ENCODE measurements around the gene GPM6B. TPM values are rescaled to one million over a fixed set of nuclear protein-coding genes. Genes with fewer than 3 reads are reported as not detected.

GPM6B gene
- total and polyA plus RNA-seq, 2 of the 4 experiments (the other 2 are of a cell fraction): 4.2 to 5.9 TPM

DNA sequence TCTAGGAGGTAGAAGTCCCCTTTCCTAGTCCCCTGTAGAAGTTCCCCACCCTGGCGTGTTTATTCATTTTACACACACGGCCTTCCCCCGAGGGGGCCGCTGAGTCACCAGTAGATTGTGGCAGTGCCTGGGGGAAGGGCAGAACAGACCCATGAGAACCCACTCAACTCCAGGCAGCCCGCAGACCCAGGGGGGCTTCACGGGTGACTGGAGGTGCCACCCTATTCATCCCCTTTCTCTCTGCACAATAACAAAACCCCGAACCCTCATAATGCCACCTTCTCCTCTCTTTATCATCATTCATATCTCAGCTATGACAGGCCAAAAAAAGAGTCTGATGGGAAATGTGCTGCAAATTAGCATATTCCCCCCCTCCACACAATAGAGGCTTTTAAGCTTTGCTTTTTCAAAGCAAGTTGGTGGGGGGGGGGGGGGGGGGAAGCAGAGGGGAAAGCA lies 20.4 kb upstream of the GPM6B start:
- Histone ChIP-seq H4K91ac (ENCODE audit: insufficient read depth, low read depth, low read length) (no peak overlapping the region), H3K14ac (replicated peaks; ENCODE audit: low read depth, low read length) (no peak overlapping the region), H4K8ac (ENCODE audit: low read depth in 2 of 2, low read length in 2 of 2) (no peak overlapping the region), H3K23ac (ENCODE audit: low read depth, low read length) (no peak overlapping the region), H3K4me1 (ENCODE audit: control insufficient read depth, insufficient read depth, low read length) (no peaks in the 10 kb centered on the region), H3K9me1 (ENCODE audit: insufficient read depth, low read length) (no peaks in the 10 kb centered on the region), H3K9me3 (ENCODE audit: control insufficient read depth, insufficient read depth, low read length) (no peaks in the 10 kb centered on the region), H4K5ac (ENCODE audit: low read depth, low read length) (no peak overlapping the region), H3K56ac (ENCODE audit: extremely low read depth, insufficient read depth, low read length) (no peak overlapping the region), H3K4me2 (ENCODE audit: low read depth, low read length) (no peak overlapping the region), H2BK20ac (ENCODE audit: low read depth, low read length) (no peak overlapping the region), H3K4ac (ENCODE audit: low read depth, low read length) (no peak overlapping the region), H3K27ac (ENCODE audit: insufficient read depth, low read length) (no peak overlapping the region), H2BK15ac (ENCODE audit: low read depth, low read length) (no peak overlapping the region), H2AK5ac (ENCODE audit: low read depth, low read length) (no peak overlapping the region), H2BK120ac (ENCODE audit: low read depth, low read length) (no peak overlapping the region), H3K27me3 (ENCODE audit: control insufficient read depth, insufficient read depth, low read length) (peaks cover 19% of the 10 kb centered on the region), H3K4me3 (ENCODE audit: insufficient read depth, low read depth, low read length) (no peak overlapping the region), H3K9ac (ENCODE audit: low read depth, low read length) (no peak overlapping the region), H4K20me1 (ENCODE audit: insufficient read depth, low read length) (no peaks in the 10 kb centered on the region), H2AFZ (replicated peaks; ENCODE audit: low read length, poor library complexity) (no peak overlapping the region), H3K18ac (ENCODE audit: low read depth, low read length) (no peak overlapping the region), H3K79me1 (ENCODE audit: low read depth in 1 of 2, low read length in 2 of 2) (no peaks in the 10 kb centered on the region), H2AK9ac (replicated peaks; ENCODE audit: low read depth, low read length, poor library complexity) (no peak overlapping the region), H2BK5ac (ENCODE audit: low read depth, low read length, poor library complexity, severe bottlenecking) (no peak overlapping the region), H3K36me3 (ENCODE audit: control insufficient read depth, insufficient read depth, low read length) (no peaks in the 10 kb centered on the region)
- no peak for ATAC-seq (ENCODE audit: low read depth)
- intact Hi-C loops (cut with micrococcal nuclease) (no loop called here), dilution Hi-C loops (cut with HindIII; ENCODE audit: low sequenced_read_pairs, unreplicated experiment) (no loop called here), in situ Hi-C loops (cut with MboI; ENCODE audit: low sequenced_read_pairs) (no loop called here)
- TF ChIP-seq USF2 (IDR thresholded peaks at IDR 0.05; ENCODE audit: low read depth, low read length) (no peak), MAFK (IDR thresholded peaks at IDR 0.05; ENCODE audit: low read depth, low read length) (no peak), RCOR1 (IDR thresholded peaks at IDR 0.05; ENCODE audit: insufficient replicate concordance, low read length) (no peak), FOS (IDR thresholded peaks at IDR 0.05; ENCODE audit: low read depth, low read length) (no peak), CHD1 (IDR thresholded peaks at IDR 0.05; ENCODE audit: low read depth, low read length) (no peak), RFX5 (IDR thresholded peaks at IDR 0.05; ENCODE audit: low read depth, low read length) (no peak), CEBPB (IDR thresholded peaks at IDR 0.05; ENCODE audit: low read depth, low read length) (no peak), POLR2A (IDR thresholded peaks at IDR 0.05; ENCODE audit: low read depth, low read length) (no peak), NFE2L2 (IDR thresholded peaks at IDR 0.05; ENCODE audit: low read depth, low read length) (no peak)
- TF ChIP-seq, protein P1, sequence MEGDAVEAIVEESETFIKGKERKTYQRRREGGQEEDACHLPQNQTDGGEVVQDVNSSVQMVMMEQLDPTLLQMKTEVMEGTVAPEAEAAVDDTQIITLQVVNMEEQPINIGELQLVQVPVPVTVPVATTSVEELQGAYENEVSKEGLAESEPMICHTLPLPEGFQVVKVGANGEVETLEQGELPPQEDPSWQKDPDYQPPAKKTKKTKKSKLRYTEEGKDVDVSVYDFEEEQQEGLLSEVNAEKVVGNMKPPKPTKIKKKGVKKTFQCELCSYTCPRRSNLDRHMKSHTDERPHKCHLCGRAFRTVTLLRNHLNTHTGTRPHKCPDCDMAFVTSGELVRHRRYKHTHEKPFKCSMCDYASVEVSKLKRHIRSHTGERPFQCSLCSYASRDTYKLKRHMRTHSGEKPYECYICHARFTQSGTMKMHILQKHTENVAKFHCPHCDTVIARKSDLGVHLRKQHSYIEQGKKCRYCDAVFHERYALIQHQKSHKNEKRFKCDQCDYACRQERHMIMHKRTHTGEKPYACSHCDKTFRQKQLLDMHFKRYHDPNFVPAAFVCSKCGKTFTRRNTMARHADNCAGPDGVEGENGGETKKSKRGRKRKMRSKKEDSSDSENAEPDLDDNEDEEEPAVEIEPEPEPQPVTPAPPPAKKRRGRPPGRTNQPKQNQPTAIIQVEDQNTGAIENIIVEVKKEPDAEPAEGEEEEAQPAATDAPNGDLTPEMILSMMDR (conservative IDR thresholded peaks at IDR 0.05; ENCODE audit: low read depth, low read length): no peak
- TF ChIP-seq, protein P2, sequence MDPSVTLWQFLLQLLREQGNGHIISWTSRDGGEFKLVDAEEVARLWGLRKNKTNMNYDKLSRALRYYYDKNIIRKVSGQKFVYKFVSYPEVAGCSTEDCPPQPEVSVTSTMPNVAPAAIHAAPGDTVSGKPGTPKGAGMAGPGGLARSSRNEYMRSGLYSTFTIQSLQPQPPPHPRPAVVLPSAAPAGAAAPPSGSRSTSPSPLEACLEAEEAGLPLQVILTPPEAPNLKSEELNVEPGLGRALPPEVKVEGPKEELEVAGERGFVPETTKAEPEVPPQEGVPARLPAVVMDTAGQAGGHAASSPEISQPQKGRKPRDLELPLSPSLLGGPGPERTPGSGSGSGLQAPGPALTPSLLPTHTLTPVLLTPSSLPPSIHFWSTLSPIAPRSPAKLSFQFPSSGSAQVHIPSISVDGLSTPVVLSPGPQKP (IDR thresholded peaks at IDR 0.05; ENCODE audit: borderline replicate concordance, low read depth, low read length): no peak
- BruUV-seq (replicated peaks): no TSS peak
- ChIA-PET POLR2A (ENCODE audit: unreplicated experiment) (no interaction called here), CTCF (no interaction called here)
- no peak for DNase-seq
- WGBS, 2 experiments (ENCODE audit: extremely low coverage in 2 of 2, insufficient read length in 1 of 2): no CpG with 5 or more reads among the region's 7 CpGs

Data from IMR-90 (cell line).